ENCODE data around the gene ZBTB7C. TPM values are rescaled to one million over a fixed set of nuclear protein-coding genes. Genes with fewer than 3 reads are reported as not detected.

Gene ZBTB7C
- total and polyA plus RNA-seq, 4 donors = 3.2 to 10.9 (median 3.7) TPM

- no peak for ATAC-seq (ENCODE audit: insufficient read depth, low FRiP score)
- TF ChIP-seq CTCF (IDR thresholded peaks at IDR 0.05; ENCODE audit: control extremely low read depth, extremely low read depth) = no peak
- 61 to 83% methylated on average over 3 of the region's 3 CpGs for WGBS, 2 donors
These were observed 413.1 kb downstream of the ZBTB7C start for GRCh38 chr18:47996091-47996541.

GRCh38 chr18:47995654-47996053 lies 413.5 kb downstream of the ZBTB7C start:
- Histone ChIP-seq H3K9ac (ENCODE audit: insufficient read depth in 1 of 2, low read length in 2 of 2) (no peak overlapping the region), H3K4me3 (no peak overlapping the region), H3K4me1 (ENCODE audit: control insufficient read depth in 5 of 5, insufficient read depth in 5 of 5, low read length in 5 of 5) (peaks cover 0 to 15% (median 5%) of the 10 kb centered on the region in 5 donors), H3K9me3 (ENCODE audit: control insufficient read depth in 4 of 4, insufficient read depth in 3 of 4, low read length in 3 of 4) (peaks cover 0 to 7% (median 2%) of the 10 kb centered on the region in 4 donors), H3K36me3 (ENCODE audit: control insufficient read depth in 4 of 4, insufficient read depth in 4 of 4, low read length in 4 of 4) (no peaks in the 10 kb centered on the region), H3K27ac (ENCODE audit: low read depth in 1 of 2, low read length in 1 of 2) (no peak overlapping the region), H3K27me3 (ENCODE audit: control insufficient read depth in 3 of 3, insufficient read depth in 3 of 3, low read length in 2 of 3) (no peaks in the 10 kb centered on the region)
- DNase-seq (no peak), ATAC-seq (ENCODE audit: insufficient read depth, low FRiP score) (no peak)
- 80 to 81% methylated on average over 3 of the region's 3 CpGs for WGBS, 2 donors
- TF ChIP-seq CTCF (IDR thresholded peaks at IDR 0.05; ENCODE audit: control extremely low read depth, extremely low read depth) = no peak

More at GRCh38 chr18:47996091-47996541, 413.1 kb downstream of the ZBTB7C start:
- H3K27ac ChIP-seq (ENCODE audit: low read depth in 1 of 2, low read length in 1 of 2) = no peak overlapping the region
- peaks cover 0 to 15% (median 5%) of the 10 kb centered on the region in 5 donors for H3K4me1 ChIP-seq (ENCODE audit: control insufficient read depth in 5 of 5, insufficient read depth in 5 of 5, low read length in 5 of 5)
- no peak overlapping the region for H3K9ac ChIP-seq (ENCODE audit: insufficient read depth in 1 of 2, low read length in 2 of 2)
- H3K36me3 ChIP-seq (ENCODE audit: control insufficient read depth in 4 of 4, insufficient read depth in 4 of 4, low read length in 4 of 4) = no peaks in the 10 kb centered on the region
- H3K4me3 ChIP-seq = no peak overlapping the region
- no peaks in the 10 kb centered on the region for H3K27me3 ChIP-seq (ENCODE audit: control insufficient read depth in 3 of 3, insufficient read depth in 3 of 3, low read length in 2 of 3)
- DNase-seq = no peak
- peaks cover 0 to 7% (median 2%) of the 10 kb centered on the region in 4 donors for H3K9me3 ChIP-seq (ENCODE audit: control insufficient read depth in 4 of 4, insufficient read depth in 3 of 4, low read length in 3 of 4)

GRCh38 chr18:47993409-47993808 lies 415.8 kb downstream of the ZBTB7C start:
- TF ChIP-seq CTCF (IDR thresholded peaks at IDR 0.05; ENCODE audit: control extremely low read depth, extremely low read depth) = no peak
- H3K27ac ChIP-seq (ENCODE audit: low read depth in 1 of 2, low read length in 1 of 2) = no peak overlapping the region
- ATAC-seq (ENCODE audit: insufficient read depth, low FRiP score) (no peak), DNase-seq (peak in 1 of 3 donors; percentile 22)
- H3K36me3 ChIP-seq (ENCODE audit: control insufficient read depth in 4 of 4, insufficient read depth in 4 of 4, low read length in 4 of 4) = no peaks in the 10 kb centered on the region
- H3K9ac ChIP-seq (ENCODE audit: insufficient read depth in 1 of 2, low read length in 2 of 2) = no peak overlapping the region
- 73 to 75% methylated on average over 1 of the region's 1 CpG for WGBS, 2 donors
- peaks cover 0 to 7% (median 2%) of the 10 kb centered on the region in 4 donors for H3K9me3 ChIP-seq (ENCODE audit: control insufficient read depth in 4 of 4, insufficient read depth in 3 of 4, low read length in 3 of 4)
- H3K4me3 ChIP-seq = no peak overlapping the region
- H3K27me3 ChIP-seq (ENCODE audit: control insufficient read depth in 3 of 3, insufficient read depth in 3 of 3, low read length in 2 of 3) = no peaks in the 10 kb centered on the region
- H3K4me1 ChIP-seq (ENCODE audit: control insufficient read depth in 5 of 5, insufficient read depth in 5 of 5, low read length in 5 of 5) = peaks cover 0 to 15% (median 5%) of the 10 kb centered on the region in 5 donors

GRCh38 chr18:47992976-47993375 lies 416.2 kb downstream of the ZBTB7C start:
- DNase-seq = peak in 2 of 3 donors; percentile 12 to 49
- no peak overlapping the region for H3K27ac ChIP-seq (ENCODE audit: low read depth in 1 of 2, low read length in 1 of 2)
- no peaks in the 10 kb centered on the region for H3K27me3 ChIP-seq (ENCODE audit: control insufficient read depth in 3 of 3, insufficient read depth in 3 of 3, low read length in 2 of 3)
- peaks cover 0 to 15% (median 5%) of the 10 kb centered on the region in 5 donors for H3K4me1 ChIP-seq (ENCODE audit: control insufficient read depth in 5 of 5, insufficient read depth in 5 of 5, low read length in 5 of 5)
- H3K36me3 ChIP-seq (ENCODE audit: control insufficient read depth in 4 of 4, insufficient read depth in 4 of 4, low read length in 4 of 4) = no peaks in the 10 kb centered on the region
- H3K9me3 ChIP-seq (ENCODE audit: control insufficient read depth in 4 of 4, insufficient read depth in 3 of 4, low read length in 3 of 4) = peaks cover 0 to 7% (median 2%) of the 10 kb centered on the region in 4 donors
- TF ChIP-seq CTCF (IDR thresholded peaks at IDR 0.05; ENCODE audit: control extremely low read depth, extremely low read depth) = no peak
- no peak overlapping the region for H3K4me3 ChIP-seq
- ATAC-seq (ENCODE audit: insufficient read depth, low FRiP score) = no peak
- 74 to 84% methylated on average over 6 of the region's 6 CpGs for WGBS, 2 donors
- H3K9ac ChIP-seq (ENCODE audit: insufficient read depth in 1 of 2, low read length in 2 of 2) = peak overlapping the region in 1 of 2 donors; percentile 5

Data from lung (tissue), 12 donors.